HCT116 (cell line): ENCODE results near the gene CEP97. TPM values are rescaled to one million over a fixed set of nuclear protein-coding genes. Genes with fewer than 3 reads are reported as not detected.

ENCODE experiments used
- ATAC-seq: fragments of 200-7000 bp; cut with Tn5 transposase; 2 replicates; pipeline ENCODE4 v1.9.1; 2020; ENCODE audit warnings: mild to moderate bottlenecking, moderate library complexity
- BruUV-seq: library from RNA; stranded (reverse); fragments of 400-500 nt; replicated peaks from 2 replicates; lab custom pipeline; 2021; lab: Mats Ljungman, UMichigan
- CTCF ChIA-PET: fragments of 300-600 bp; sonication (Branson Sonifier 250); formaldehyde crosslinking; loops from one replicate; lab custom pipeline; 2021; ENCODE audit warnings: antibody characterized with exemption; lab: Charles Lee
- POLR2A ChIA-PET: fragments of 300-600, 350-600 bp; sonication (Branson Sonifier 250); formaldehyde crosslinking; loops from one replicate; lab custom pipeline; 2021; ENCODE audit warnings: antibody characterized with exemption; lab: Charles Lee
- RAD21 ChIA-PET, 2 experiments: fragments of 300-600 bp; sonication (Branson Sonifier 250); formaldehyde crosslinking; loops; one replicate each; lab custom pipeline; 2023; ENCODE audit warnings: low total read pairs in 2 of 2; ENCODE audit not compliant: uncharacterized antibody in 2 of 2, unreplicated experiment in 2 of 2, low non-redundant PET in 1 of 2; lab: Charles Lee
- DNase-seq: peaks from one replicate; pipeline ENCODE4 v3.0.0-alpha.2; 2010; ENCODE audit warnings: low read depth, low spot score
- H2AFZ ChIP-seq: fragments of 200-600 bp; shearing (Covaris generic), sonication (generic); 2 replicates; pipeline ENCODE4 v1.6.1; 2017; ENCODE audit warnings: low read depth, mixed run types, mixed read lengths, antibody characterized with exemption, low read length; ENCODE audit not compliant: poor library complexity, severe bottlenecking
- H3K27ac ChIP-seq: 2 replicates; pipeline ENCODE4 v1.5.1; 2012; ENCODE audit warnings: low read depth, low read length
- H3K27me3 ChIP-seq: fragments of 200-600 bp; sonication (generic); 2 replicates; pipeline ENCODE4 v1.6.1; 2016; ENCODE audit warnings: mixed run types, low read length, mixed read lengths; ENCODE audit not compliant: insufficient read depth
- H3K36me3 ChIP-seq, 2 experiments: fragments of 200-500 bp in 1 of 2; fragments of 200-600 bp in 1 of 2; sonication (Bioruptor generic) in 1 of 2; sonication (generic) in 1 of 2; 2 replicates each; pipeline versions ENCODE4 v1.5.1 to v1.6.1; 2014 to 2016; ENCODE audit warnings: low read length in 2 of 2, inconsistent platforms in 1 of 2, mixed read lengths in 1 of 2, mixed run types in 1 of 2; ENCODE audit not compliant: insufficient read depth in 2 of 2, control insufficient read depth in 1 of 2
- H3K4me1 ChIP-seq, 2 experiments: fragments of 200-600 bp in 1 of 2; sonication (generic) in 1 of 2; 2 replicates each; pipeline versions ENCODE4 v1.5.1 to v1.6.1; 2012 to 2017; ENCODE audit warnings: low read length in 2 of 2, inconsistent platforms in 1 of 2, mild to moderate bottlenecking in 1 of 2, mixed read lengths in 1 of 2, mixed run types in 1 of 2, moderate library complexity in 1 of 2; ENCODE audit not compliant: insufficient read depth in 2 of 2, control insufficient read depth in 1 of 2
- H3K4me2 ChIP-seq: fragments of 200-600 bp; sonication (generic); 2 replicates; pipeline ENCODE4 v1.6.1; 2017; ENCODE audit warnings: mixed run types, low read length, mixed read lengths
- H3K4me3 ChIP-seq, 2 experiments: fragments of 200-600 bp in 1 of 2; sonication (generic) in 1 of 2; replicated peaks in 1 of 2; 2 replicates each; pipeline ENCODE4 v1.5.1; 2011 to 2016; ENCODE audit warnings: low read length in 2 of 2, control low read depth in 1 of 2, low read depth in 1 of 2, mild to moderate bottlenecking in 1 of 2, mixed read lengths in 1 of 2, mixed run types in 1 of 2
- H3K79me2 ChIP-seq: fragments of 200-600 bp; sonication (generic); 2 replicates; pipeline ENCODE4 v1.6.1; 2017; ENCODE audit warnings: mild to moderate bottlenecking, mixed run types, low read length, moderate library complexity, mixed read lengths; ENCODE audit not compliant: insufficient read depth
- H3K9ac ChIP-seq: fragments of 200-600 bp; sonication (generic); 2 replicates; pipeline ENCODE4 v1.6.1; 2016; ENCODE audit warnings: low read length, mixed read lengths
- H3K9me2 ChIP-seq: fragments of 200-600 bp; sonication (generic), shearing (Covaris generic); 2 replicates; pipeline ENCODE4 v1.6.1; 2017; ENCODE audit warnings: mixed run types, mild to moderate bottlenecking, moderate library complexity; ENCODE audit not compliant: insufficient read depth
- H3K9me3 ChIP-seq, 2 experiments: fragments of 200-500 bp in 1 of 2; fragments of 200-600 bp in 1 of 2; sonication (Bioruptor generic) in 1 of 2; sonication (generic) in 1 of 2; 2 replicates each; pipeline ENCODE4 v1.6.1; 2014 to 2017; ENCODE audit warnings: low read length in 2 of 2, mixed read lengths in 2 of 2, inconsistent platforms in 1 of 2, low read depth in 1 of 2, mild to moderate bottlenecking in 1 of 2, mixed run types in 1 of 2, moderate library complexity in 1 of 2; ENCODE audit not compliant: control insufficient read depth in 1 of 2, insufficient read depth in 1 of 2
- H4K20me1 ChIP-seq: fragments of 200-600 bp; sonication (generic), shearing (Covaris generic); 2 replicates; pipeline ENCODE4 v1.6.1; 2017; ENCODE audit warnings: mixed run types, mild to moderate bottlenecking, moderate library complexity; ENCODE audit not compliant: insufficient read depth
- ATF3 ChIP-seq: IDR thresholded peaks from 2 replicates; pipeline ENCODE4 v1.6.1; 2012
- MAX ChIP-seq: IDR thresholded peaks from 2 replicates; pipeline ENCODE4 v1.6.1; 2012
- YY1 ChIP-seq: IDR thresholded peaks from 2 replicates; pipeline ENCODE4 v1.6.1; 2011; ENCODE audit warnings: low read length, low read depth, moderate library complexity, mild to moderate bottlenecking; ENCODE audit not compliant: insufficient replicate concordance; ENCODE audit errors: extremely low read depth
- ZNF274 ChIP-seq: fragments of 200-500 bp; sonication (Bioruptor generic); IDR thresholded peaks from 2 replicates; pipeline ENCODE4 v1.6.1; 2014; ENCODE audit warnings: mild to moderate bottlenecking, low read depth, low read length, inconsistent platforms
- intact Hi-C: fragments of 100-400 bp; cut with micrococcal nuclease; formaldehyde crosslinking; loops from 2 replicates; pipeline ENCODE4 v1.10.0; 2022
- total RNA-seq: library from RNA; stranded (reverse); gene quantifications from one replicate; pipeline ENCODE4 v1.2.1, GENCODE V29; 2021; ENCODE audit not compliant: unreplicated experiment
- TF ChIP-seq, protein P1 (sequence below): IDR thresholded peaks from 2 replicates; pipeline ENCODE4 v1.6.1; 2011; ENCODE audit warnings: mild to moderate bottlenecking, low read length, moderate library complexity; ENCODE audit not compliant: insufficient replicate concordance; ENCODE audit errors: extremely low read depth

The CEP97 gene
- total RNA-seq, 1 experiment from 2014 or later, result 15.7 TPM

DNA sequence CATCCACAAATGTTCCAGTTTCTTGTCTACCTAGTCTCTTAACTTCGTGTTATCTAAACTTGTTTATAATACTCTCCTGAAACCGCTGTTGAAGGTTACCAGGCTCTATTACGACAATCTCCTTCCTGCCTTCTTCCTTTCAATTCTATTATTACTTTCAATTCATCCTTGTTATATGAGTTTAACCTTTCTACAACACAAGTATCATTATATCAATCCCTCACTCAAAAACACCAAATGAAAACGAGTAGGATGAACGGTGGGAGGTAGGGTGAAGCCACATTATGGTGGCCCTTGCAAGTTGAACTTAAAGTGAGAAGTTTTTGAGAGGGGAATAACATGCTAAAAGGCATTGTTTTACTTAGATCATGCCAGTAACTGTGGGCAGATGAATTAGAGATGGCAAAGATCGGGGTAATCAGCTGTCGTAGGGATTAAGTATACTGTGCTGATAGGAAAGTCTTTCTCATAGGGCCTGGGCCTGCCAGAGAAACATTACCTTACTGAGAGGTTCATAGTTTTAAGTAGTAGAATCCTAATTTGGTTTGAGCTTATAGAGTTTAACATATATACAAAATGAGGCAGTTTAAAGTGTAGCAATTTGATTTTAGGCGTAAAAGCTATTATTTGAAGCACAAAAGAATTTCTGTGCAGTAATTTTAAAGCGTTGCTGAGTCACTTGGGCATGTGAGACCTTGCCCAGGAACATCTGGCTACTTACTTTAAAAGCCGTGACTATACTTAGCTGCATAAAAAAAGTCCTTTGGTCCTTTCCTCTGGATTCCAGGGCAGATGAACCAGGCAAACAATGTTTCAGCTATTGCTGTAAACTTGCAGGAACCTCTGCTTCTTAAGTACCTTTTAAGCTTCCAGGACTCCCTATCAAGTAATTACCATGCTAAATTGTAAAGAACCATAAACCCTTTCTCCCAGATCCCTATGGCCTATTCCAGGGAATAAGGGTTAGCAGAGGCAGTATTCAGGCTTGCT lies 3.3 kb upstream of the CEP97 start:
- Histone ChIP-seq H3K79me2 (peaks cover 10% of the 10 kb centered on the region; the same call in 1 of the 2 replicates), H3K4me1 (peaks cover 3 to 7% of the 10 kb centered on the region in 2 experiments; a peak in 3 of 4 replicates), H4K20me1 (no peaks in the 10 kb centered on the region), H3K9ac (no peak overlapping the region), H3K9me2 (no peaks in the 10 kb centered on the region), H3K4me2 (no peak overlapping the region), H3K27me3 (no peaks in the 10 kb centered on the region), H2AFZ (no peak overlapping the region), H3K36me3 (no peaks in the 10 kb centered on the region), H3K27ac (no peak overlapping the region), H3K9me3 (no peaks in the 10 kb centered on the region), H3K4me3 (no peak overlapping the region)
- intact Hi-C loops, result no loop called here
- no TSS peak for BruUV-seq
- ATAC-seq (no peak), DNase-seq (no peak)
- CTCF ChIA-PET, result interaction anchor here (0.8 to 1.7 kb wide), 2 partner anchors 13 to 14 kb away, joined by 3 to 4 read pairs; no protein-coding TSS in a partner anchor
- POLR2A ChIA-PET, result no interaction called here
- TF ChIP-seq ATF3 (no peak), MAX (no peak), ZNF274 (no peak), YY1 (no peak)
- TF ChIP-seq, protein P1, sequence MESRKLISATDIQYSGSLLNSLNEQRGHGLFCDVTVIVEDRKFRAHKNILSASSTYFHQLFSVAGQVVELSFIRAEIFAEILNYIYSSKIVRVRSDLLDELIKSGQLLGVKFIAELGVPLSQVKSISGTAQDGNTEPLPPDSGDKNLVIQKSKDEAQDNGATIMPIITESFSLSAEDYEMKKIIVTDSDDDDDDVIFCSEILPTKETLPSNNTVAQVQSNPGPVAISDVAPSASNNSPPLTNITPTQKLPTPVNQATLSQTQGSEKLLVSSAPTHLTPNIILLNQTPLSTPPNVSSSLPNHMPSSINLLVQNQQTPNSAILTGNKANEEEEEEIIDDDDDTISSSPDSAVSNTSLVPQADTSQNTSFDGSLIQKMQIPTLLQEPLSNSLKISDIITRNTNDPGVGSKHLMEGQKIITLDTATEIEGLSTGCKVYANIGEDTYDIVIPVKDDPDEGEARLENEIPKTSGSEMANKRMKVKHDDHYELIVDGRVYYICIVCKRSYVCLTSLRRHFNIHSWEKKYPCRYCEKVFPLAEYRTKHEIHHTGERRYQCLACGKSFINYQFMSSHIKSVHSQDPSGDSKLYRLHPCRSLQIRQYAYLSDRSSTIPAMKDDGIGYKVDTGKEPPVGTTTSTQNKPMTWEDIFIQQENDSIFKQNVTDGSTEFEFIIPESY, result no peak
- RAD21 ChIA-PET, result no interaction called here
